Psoas muscle (tissue), 8 donors: ENCODE results near the gene DCTPP1. TPM values are rescaled to one million over a fixed set of nuclear protein-coding genes. Genes with fewer than 3 reads are reported as not detected.
A peak's percentile ranks its signal among the peaks of the same experiment; 100 is the strongest.

Experiments
- ATAC-seq, 4 donors: fragments of 200-7000 bp; cut with Tn5 transposase; one replicate each; pipeline ENCODE4 v1.9.1; 2020; ENCODE audit warnings: moderate library complexity in 3 of 4, mild to moderate bottlenecking in 2 of 4
- DNase-seq, 2 donors: peaks; one replicate each; pipeline ENCODE4 v3.0.0-alpha.2; 2020
- H3K27ac ChIP-seq: fragments of 200-600 bp; one replicate; pipeline ENCODE4 v1.8.0; 2022
- H3K27me3 ChIP-seq, 3 donors: fragments of 200-600 bp in 1 of 3; one replicate each; pipeline versions ENCODE4 v1.6.1 to v1.8.0; 2013 to 2022; ENCODE audit warnings: low read length in 2 of 3, mild to moderate bottlenecking in 2 of 3, moderate library complexity in 1 of 3; ENCODE audit not compliant: insufficient read depth in 3 of 3
- H3K36me3 ChIP-seq, 2 donors: fragments of 200-600 bp in 1 of 2; one replicate each; pipeline versions ENCODE4 v1.6.1 to v1.8.0; 2013 to 2022; ENCODE audit warnings: low read depth in 1 of 2, mild to moderate bottlenecking in 1 of 2, moderate library complexity in 1 of 2; ENCODE audit not compliant: insufficient read depth in 1 of 2
- H3K4me1 ChIP-seq: fragments of 200-600 bp; one replicate; pipeline ENCODE4 v1.8.0; 2022
- H3K4me3 ChIP-seq: fragments of 200-600 bp; one replicate; pipeline ENCODE4 v1.8.0; 2022; ENCODE audit warnings: mild to moderate bottlenecking
- H3K9me3 ChIP-seq: fragments of 200-600 bp; one replicate; pipeline ENCODE4 v1.8.0; 2022
- WGBS, 3 donors: extraction: QIAGEN DNeasy Blood & Tissue Kit; methylation state at CpG; one replicate each; pipeline versions ENCODE4 v1.1.6 to v1.1.7; 2013; 5-methylcytosine and 5-hydroxymethylcytosine counted together
- intact Hi-C, 2 donors: fragments of 100-400 bp; cut with DNase I; formaldehyde crosslinking; loops; one replicate each; pipeline versions ENCODE4 v1.11.0 to v1.14.2; 2022
- polyA plus RNA-seq, 3 donors: library from polyadenylated mRNA; stranded (reverse); fragments of 200-250 nt; gene quantifications; one replicate each; pipeline ENCODE4 v1.2.3, GENCODE V29; 2013
- total RNA-seq, 4 donors: library from RNA; stranded (reverse); fragmentation: NEBNext Ultra II Directional in 2 of 4; extraction: Animal tissue kit (Norgen Biotek cat#: 25700) in 2 of 4; gene quantifications; one replicate each; pipeline versions ENCODE4 v1.2.1 to v1.2.4, GENCODE V29; 2021 to 2023
- TF ChIP-seq, protein P1 (sequence below): fragments of 200-600 bp; IDR thresholded peaks from one replicate; pipeline ENCODE4 v1.8.0; 2022; ENCODE audit warnings: antibody characterized with exemption
- donor health status: healthy with polysubstance abuse.
- donor health status: DM: no; HTN: no; CAD: no; lungs with moderate emphysema.
- donor health status: Bipolar disorder and iron deficiency.
- donor health status: healthy.
- donor health status: DM: yes; HTN: yes; CAD: no.
- donor health status: DM: no; HTN: no; CAD: no.
- donor health status: DM: no; HTN: no; CAD: no.
- donor health status: DM: yes; HTN: yes; CAD: no.

The DCTPP1 gene
- total and polyA plus RNA-seq, 7 donors: 23.3 to 84.2 (median 42.2) TPM

DNA sequence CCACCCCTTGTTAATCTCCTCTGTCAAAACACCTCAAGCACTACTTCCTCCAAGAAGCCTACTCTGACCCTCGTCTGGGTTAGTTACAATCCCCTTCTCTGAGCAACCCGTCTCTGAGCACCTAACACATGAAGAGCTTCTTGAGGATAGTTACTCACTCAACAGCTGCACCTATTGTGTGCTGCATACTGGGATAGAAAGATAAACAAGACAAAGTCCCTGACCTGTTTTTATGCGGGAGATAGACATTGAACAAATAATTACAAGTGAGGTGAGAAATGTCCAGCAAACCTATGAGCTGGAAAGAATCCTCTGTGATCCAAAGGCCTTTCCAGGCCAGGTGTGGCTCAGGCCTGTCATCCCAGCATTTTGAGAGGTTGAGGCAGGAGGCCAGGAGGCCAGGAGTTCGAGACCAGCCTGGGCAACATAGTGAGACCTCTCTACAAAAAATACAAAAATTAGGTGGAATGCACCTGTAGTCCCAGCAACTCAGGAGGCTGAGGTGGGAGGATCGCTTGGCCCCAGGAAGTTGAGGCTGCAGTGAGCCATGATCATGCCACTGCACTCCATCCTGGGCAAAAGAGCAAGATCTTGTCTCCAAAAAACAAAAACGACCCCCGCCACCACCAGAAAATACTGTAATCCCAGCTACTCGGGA is 27.9 kb downstream of the DCTPP1 start:
- Histone ChIP-seq H3K36me3 (peaks cover 0 to 13% of the 10 kb centered on the region in 2 donors), H3K27me3 (no peaks in the 10 kb centered on the region), H3K27ac (no peak overlapping the region), H3K4me1 (peaks cover 8% of the 10 kb centered on the region), H3K9me3 (no peaks in the 10 kb centered on the region), H3K4me3 (no peak overlapping the region)
- 83 to 85% (median 85%) methylated on average over 8 of the region's 8 CpGs for WGBS, 3 donors
- intact Hi-C loops: loop anchor here in 1 of 2 donors (10.0 kb wide), 1 partner anchor 307 kb away; the partner anchor contains the start of genes TBX6 and YPEL3
- ATAC-seq (no peak), DNase-seq (no peak)
- TF ChIP-seq, protein P1, sequence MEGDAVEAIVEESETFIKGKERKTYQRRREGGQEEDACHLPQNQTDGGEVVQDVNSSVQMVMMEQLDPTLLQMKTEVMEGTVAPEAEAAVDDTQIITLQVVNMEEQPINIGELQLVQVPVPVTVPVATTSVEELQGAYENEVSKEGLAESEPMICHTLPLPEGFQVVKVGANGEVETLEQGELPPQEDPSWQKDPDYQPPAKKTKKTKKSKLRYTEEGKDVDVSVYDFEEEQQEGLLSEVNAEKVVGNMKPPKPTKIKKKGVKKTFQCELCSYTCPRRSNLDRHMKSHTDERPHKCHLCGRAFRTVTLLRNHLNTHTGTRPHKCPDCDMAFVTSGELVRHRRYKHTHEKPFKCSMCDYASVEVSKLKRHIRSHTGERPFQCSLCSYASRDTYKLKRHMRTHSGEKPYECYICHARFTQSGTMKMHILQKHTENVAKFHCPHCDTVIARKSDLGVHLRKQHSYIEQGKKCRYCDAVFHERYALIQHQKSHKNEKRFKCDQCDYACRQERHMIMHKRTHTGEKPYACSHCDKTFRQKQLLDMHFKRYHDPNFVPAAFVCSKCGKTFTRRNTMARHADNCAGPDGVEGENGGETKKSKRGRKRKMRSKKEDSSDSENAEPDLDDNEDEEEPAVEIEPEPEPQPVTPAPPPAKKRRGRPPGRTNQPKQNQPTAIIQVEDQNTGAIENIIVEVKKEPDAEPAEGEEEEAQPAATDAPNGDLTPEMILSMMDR: no peak

DNA sequence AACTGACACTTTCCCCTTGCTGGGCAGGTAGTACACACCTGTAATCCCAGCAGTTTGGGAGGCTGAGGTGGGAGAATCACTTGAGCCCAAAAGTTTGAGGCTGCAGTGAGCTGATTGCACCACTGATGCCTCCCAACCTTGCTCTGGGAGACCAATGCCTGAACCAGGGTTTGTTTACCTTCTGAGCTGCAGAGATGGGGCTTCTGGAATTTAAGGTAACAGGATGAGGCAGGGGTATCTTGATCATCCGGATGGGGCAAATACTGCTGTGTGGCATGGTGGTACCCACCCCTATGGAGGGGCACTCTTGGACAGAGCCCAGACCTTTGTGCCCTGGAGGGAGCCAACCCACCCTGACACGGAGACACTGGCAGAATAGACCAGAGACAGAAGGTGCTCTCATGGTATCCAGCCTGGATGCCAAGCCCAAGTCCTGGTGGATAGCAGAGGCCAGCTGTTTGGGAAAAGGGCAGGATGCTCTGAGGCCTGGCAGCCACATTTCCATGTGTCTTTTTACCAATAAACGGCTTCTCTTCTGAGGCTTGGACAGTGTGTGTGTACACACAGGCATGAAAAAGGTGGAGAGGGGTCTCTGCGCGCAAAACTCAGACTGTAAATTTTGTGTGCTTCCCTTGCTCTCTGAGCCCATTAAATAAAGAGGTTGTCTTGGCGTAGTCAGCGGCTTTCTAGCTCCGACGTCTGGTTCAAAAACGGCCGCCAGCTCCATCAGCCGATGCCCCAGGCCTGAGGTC is 30.2 kb downstream of the DCTPP1 start:
- no peak for ATAC-seq
- WGBS, 3 donors: 12 to 15% (median 13%) methylated on average over 12 of the region's 12 CpGs
- Histone ChIP-seq H3K4me1 (peaks cover 20% of the 10 kb centered on the region), H3K36me3 (peaks cover 0 to 13% of the 10 kb centered on the region in 2 donors), H3K4me3 (peak overlapping the region; percentile 81), H3K27ac (peak overlapping the region; percentile 66), H3K27me3 (no peaks in the 10 kb centered on the region), H3K9me3 (no peaks in the 10 kb centered on the region)
- TF ChIP-seq, protein P1: no peak
- DNase-seq: no peak
- intact Hi-C loops: loop anchor here in 1 of 2 donors (10.0 kb wide), 1 partner anchor 305 kb away; the partner anchor contains the start of genes TBX6 and YPEL3

DNA sequence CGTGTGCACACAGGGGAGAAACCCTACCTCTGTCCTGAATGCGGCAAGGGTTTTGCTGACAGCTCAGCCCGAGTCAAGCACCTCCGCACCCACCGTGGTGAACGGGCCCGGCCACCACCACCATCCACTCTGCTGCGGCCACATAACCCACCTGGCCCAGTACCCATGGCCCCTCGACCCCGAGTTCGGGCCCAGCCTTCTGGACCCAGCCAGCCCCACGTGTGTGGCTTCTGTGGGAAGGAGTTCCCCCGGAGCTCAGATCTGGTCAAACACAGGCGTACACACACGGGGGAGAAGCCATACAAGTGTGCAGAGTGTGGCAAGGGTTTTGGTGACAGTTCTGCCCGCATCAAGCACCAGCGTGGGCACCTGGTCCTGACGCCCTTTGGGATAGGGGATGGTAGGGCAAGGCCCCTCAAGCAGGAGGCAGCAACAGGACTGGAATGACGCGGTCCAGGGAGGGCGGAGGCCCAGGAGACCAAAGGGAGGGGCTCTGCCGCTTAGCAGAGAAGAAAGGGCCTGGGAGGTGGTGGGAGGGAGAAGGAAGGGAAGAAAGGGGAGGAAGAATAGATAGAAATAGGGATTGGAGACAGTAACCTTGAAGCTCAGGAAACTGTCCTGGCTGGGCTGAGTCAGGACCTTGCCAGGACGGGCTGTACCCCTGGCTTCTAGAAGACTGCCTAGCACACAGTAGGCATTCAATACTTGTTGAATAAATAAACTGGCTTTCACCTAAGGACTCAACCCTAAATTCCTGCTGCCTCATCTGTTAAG is 31.0 kb downstream of the DCTPP1 start:
- ATAC-seq (no peak), DNase-seq (no peak)
- no peaks in the 10 kb centered on the region for H3K9me3 ChIP-seq
- no peaks in the 10 kb centered on the region for H3K27me3 ChIP-seq
- TF ChIP-seq, protein P1: no peak
- intact Hi-C loops: no loop called here
- 79 to 83% (median 80%) methylated on average over 23 of the region's 23 CpGs for WGBS, 3 donors
- peaks cover 0 to 13% of the 10 kb centered on the region in 2 donors for H3K36me3 ChIP-seq
- H3K4me1 ChIP-seq: peaks cover 20% of the 10 kb centered on the region
- no peak overlapping the region for H3K27ac ChIP-seq
- no peak overlapping the region for H3K4me3 ChIP-seq

DNA sequence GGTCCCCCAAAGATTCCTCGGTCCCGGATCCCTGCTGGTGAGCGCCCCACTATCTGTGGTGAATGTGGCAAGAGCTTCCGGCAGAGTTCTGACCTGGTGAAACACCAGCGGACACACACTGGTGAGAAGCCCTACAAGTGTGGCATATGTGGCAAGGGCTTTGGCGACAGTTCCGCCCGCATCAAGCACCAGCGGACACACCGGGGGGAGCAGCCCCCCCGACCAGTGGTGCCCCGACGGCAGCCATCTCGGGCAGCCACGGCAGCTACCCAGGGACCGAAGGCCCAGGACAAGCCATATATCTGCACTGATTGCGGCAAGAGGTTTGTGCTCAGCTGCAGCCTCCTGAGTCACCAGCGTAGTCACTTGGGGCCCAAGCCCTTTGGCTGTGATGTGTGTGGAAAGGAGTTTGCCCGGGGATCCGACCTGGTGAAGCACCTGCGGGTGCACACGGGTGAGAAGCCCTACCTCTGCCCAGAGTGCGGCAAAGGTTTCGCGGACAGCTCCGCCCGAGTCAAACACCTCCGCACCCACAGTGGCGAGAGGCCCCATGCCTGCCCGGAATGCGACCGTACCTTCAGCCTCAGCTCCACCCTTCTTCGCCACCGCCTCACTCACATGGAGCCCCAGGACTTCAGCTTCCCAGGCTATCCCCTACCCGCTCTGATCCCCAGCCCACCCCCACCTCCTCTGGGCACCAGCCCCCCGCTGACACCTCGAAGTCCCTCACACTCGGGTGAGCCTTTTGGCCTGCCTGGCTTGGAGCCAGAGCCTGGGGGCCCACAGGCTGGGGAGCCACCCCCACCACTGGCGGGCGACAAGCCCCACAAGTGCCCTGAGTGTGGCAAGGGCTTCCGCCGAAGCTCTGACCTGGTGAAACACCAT is 31.8 kb downstream of the DCTPP1 start:
- peak in 1 of 2 donors; percentile 41 for DNase-seq
- ATAC-seq: no peak
- WGBS, 3 donors: 91% methylated on average over 41 to 42 of the region's 42 CpGs

More for the DNA sequence above, 31.8 kb downstream of the DCTPP1 start:
- intact Hi-C loops: no loop called here
- Histone ChIP-seq H3K27me3 (no peaks in the 10 kb centered on the region), H3K36me3 (peaks cover 0 to 13% of the 10 kb centered on the region in 2 donors), H3K9me3 (no peaks in the 10 kb centered on the region), H3K27ac (no peak overlapping the region), H3K4me3 (no peak overlapping the region), H3K4me1 (peaks cover 20% of the 10 kb centered on the region)
- TF ChIP-seq, protein P1: no peak
